Measurements from ENCODE around the gene MANEAL.

The MANEAL gene

GRCh38 chr1:37831809-37832208, 38.2 kb downstream of the MANEAL start:
- no peak for TF ChIP-seq CTCF (IDR thresholded peaks at IDR 0.05; ENCODE audit: low read depth, low read length)
- no peak for DNase-seq (ENCODE audit: extremely low read depth, low read depth)

GRCh38 chr1:37836788-37837187, 43.1 kb downstream of the MANEAL start:
- no peak for TF ChIP-seq CTCF (IDR thresholded peaks at IDR 0.05; ENCODE audit: low read depth, low read length)
- no peak for DNase-seq (ENCODE audit: extremely low read depth, low read depth)

- TF ChIP-seq CTCF (IDR thresholded peaks at IDR 0.05; ENCODE audit: low read depth, low read length), result no peak
- no peak for DNase-seq (ENCODE audit: extremely low read depth, low read depth)
These were observed 46.0 kb downstream of the MANEAL start for GRCh38 chr1:37839676-37840075.

GRCh38 chr1:37840711-37841110, 47.1 kb downstream of the MANEAL start:
- TF ChIP-seq CTCF (IDR thresholded peaks at IDR 0.05; ENCODE audit: low read depth, low read length), result no peak

GRCh38 chr1:37841652-37842051, 48.0 kb downstream of the MANEAL start:
- no peak for DNase-seq (ENCODE audit: extremely low read depth, low read depth)
- no peak for TF ChIP-seq CTCF (IDR thresholded peaks at IDR 0.05; ENCODE audit: low read depth, low read length)

More at GRCh38 chr1:37840711-37841110, 47.1 kb downstream of the MANEAL start:
- DNase-seq (ENCODE audit: extremely low read depth, low read depth), result no peak

GRCh38 chr1:37844536-37844935, 50.9 kb downstream of the MANEAL start:
- TF ChIP-seq CTCF (IDR thresholded peaks at IDR 0.05; ENCODE audit: low read depth, low read length), result no peak
- DNase-seq (ENCODE audit: extremely low read depth, low read depth), result no peak

- no peak for TF ChIP-seq CTCF (IDR thresholded peaks at IDR 0.05; ENCODE audit: low read depth, low read length)
- DNase-seq (ENCODE audit: extremely low read depth, low read depth), result no peak
These were observed 51.5 kb downstream of the MANEAL start for GRCh38 chr1:37845049-37845646.
